BLaER1 treated with 17β-estradiol and CSF1 and Interleukin-3, amounts not matched to agents 10 nM and 100 nM (cell line): ENCODE results near the gene AJM1.
A peak's percentile ranks its signal among the peaks of the same experiment; 100 is the strongest.
"Not testable (repeated sequence)": the region's sequence is repeated elsewhere in the genome, so short reads cannot be mapped to it uniquely, and the experiment has no call there.

Experiments used
- H3K27ac ChIP-seq, 11 experiments: shearing (Covaris generic); formaldehyde crosslinking; 2 replicates each; pipeline ENCODE4 v1.8.1; 2022
- H3K27me3 ChIP-seq, 11 experiments: shearing (Covaris generic); formaldehyde crosslinking; 2 replicates each; pipeline ENCODE4 v1.8.1; 2022
- H3K36me3 ChIP-seq, 11 experiments: shearing (Covaris generic); formaldehyde crosslinking; 2 replicates each; pipeline ENCODE4 v1.8.1; 2022
- H3K4me1 ChIP-seq, 10 experiments: shearing (Covaris generic); formaldehyde crosslinking; 2 replicates each; pipeline ENCODE4 v1.8.1; 2022
- H3K4me2 ChIP-seq, 11 experiments: shearing (Covaris generic); formaldehyde crosslinking; 2 replicates each; pipeline ENCODE4 v1.8.1; 2022
- H3K4me3 ChIP-seq, 10 experiments: shearing (Covaris generic); formaldehyde crosslinking; 2 replicates each; pipeline ENCODE4 v1.8.1; 2022
- H3K9ac ChIP-seq, 11 experiments: shearing (Covaris generic); formaldehyde crosslinking; 2 replicates each; pipeline ENCODE4 v1.8.1; 2022
- H3K9me3 ChIP-seq, 11 experiments: shearing (Covaris generic); formaldehyde crosslinking; replicated peaks in 1 of 11; 2 replicates each; pipeline ENCODE4 v1.8.1; 2022
- H4K20me1 ChIP-seq, 11 experiments: shearing (Covaris generic); formaldehyde crosslinking; 2 replicates each; pipeline ENCODE4 v1.8.1; 2022
- Cebpa-rat ChIP-seq, 11 experiments: shearing (Covaris generic); IDR thresholded peaks; 2 replicates each; pipeline ENCODE4 v1.8.1; 2022

Gene AJM1

GRCh38 chr9:136799079-136799853 is 43.0 kb upstream of the AJM1 start:
- Histone ChIP-seq H3K4me1 (peaks cover 27 to 72% (median 60%) of the 10 kb centered on the region in 10 experiments), H3K9ac (peak overlapping the region in 6 of 11 experiments; percentile 1 to 66 (median 46); a peak in 8 of 22 replicates), H3K27me3 (peaks cover 0 to 23% (median 9%) of the 10 kb centered on the region in 11 experiments; a peak in 12 of 22 replicates), H3K36me3 (peaks cover 0 to 13% (median 4%) of the 10 kb centered on the region in 11 experiments; a peak in 8 of 22 replicates), H3K4me2 (peak overlapping the region; percentile 91 to 99 (median 97)), H3K4me3 (peak overlapping the region; percentile 44 to 67 (median 49); a peak in 18 of 20 replicates), H3K27ac (peak overlapping the region in 2 of 11 experiments; percentile 14 to 18; a peak in 2 of 22 replicates), H3K9me3 (no peaks in the 10 kb centered on the region), H4K20me1 (peaks cover 0 to 41% (median 7%) of the 10 kb centered on the region in 11 experiments; a peak in 11 of 22 replicates)
- TF ChIP-seq Cebpa-rat (IDR thresholded peaks at IDR 0.05) = no peak

GRCh38 chr9:136799854-136800657 is 42.2 kb upstream of the AJM1 start:
- Histone ChIP-seq H4K20me1 (peaks cover 0 to 33% (median 7%) of the 10 kb centered on the region in 11 experiments; a peak in 11 of 22 replicates), H3K4me1 (peaks cover 27 to 65% (median 57%) of the 10 kb centered on the region in 10 experiments), H3K9me3 (no peaks in the 10 kb centered on the region), H3K9ac (peak overlapping the region in 5 of 11 experiments; percentile 41 to 66 (median 53); a peak in 12 of 22 replicates), H3K27ac (peak overlapping the region in 2 of 11 experiments; percentile 14 to 18; a peak in 1 of 22 replicates), H3K36me3 (peaks cover 0 to 18% (median 9%) of the 10 kb centered on the region in 11 experiments; a peak in 12 of 22 replicates), H3K27me3 (peaks cover 0 to 23% (median 9%) of the 10 kb centered on the region in 11 experiments; a peak in 12 of 22 replicates), H3K4me3 (peak overlapping the region; percentile 44 to 67 (median 52)), H3K4me2 (peak overlapping the region; percentile 91 to 99 (median 97))
- TF ChIP-seq Cebpa-rat (IDR thresholded peaks at IDR 0.05) = no peak

- Histone ChIP-seq H3K27me3 (peaks cover 0 to 18% (median 9%) of the 10 kb centered on the region in 11 experiments; a peak in 12 of 22 replicates), H3K9me3 (no peaks in the 10 kb centered on the region), H3K9ac (peak overlapping the region in 1 of 11 experiments; percentile 35; a peak in 1 of 22 replicates), H3K4me1 (peaks cover 41 to 65% (median 55%) of the 10 kb centered on the region in 10 experiments), H3K4me3 (no peak overlapping the region), H3K36me3 (peaks cover 0 to 33% (median 18%) of the 10 kb centered on the region in 11 experiments; a peak in 13 of 22 replicates), H3K4me2 (peak overlapping the region in 9 of 11 experiments; percentile 91 to 99 (median 95); a peak in 6 of 22 replicates), H3K27ac (no peak overlapping the region), H4K20me1 (peaks cover 0 to 40% (median 7%) of the 10 kb centered on the region in 11 experiments; a peak in 11 of 22 replicates)
- no peak for TF ChIP-seq Cebpa-rat (IDR thresholded peaks at IDR 0.05)
Observed at GRCh38 chr9:136802321-136802720, 40.0 kb upstream of the AJM1 start.

GRCh38 chr9:136803009-136803550 is 39.2 kb upstream of the AJM1 start:
- not testable (repeated sequence) for H3K9me3 ChIP-seq

GRCh38 chr9:136803551-136804508 is 38.4 kb upstream of the AJM1 start:
- no peak overlapping the region for H3K27ac ChIP-seq

More at GRCh38 chr9:136803009-136803550, 39.2 kb upstream of the AJM1 start:
- not testable (repeated sequence) for H3K27ac ChIP-seq, H3K4me2 ChIP-seq, H3K4me3 ChIP-seq
- H3K36me3 ChIP-seq = peaks cover 0 to 33% (median 18%) of the 10 kb centered on the region in 11 experiments; a peak in 13 of 22 replicates
- H3K27me3 ChIP-seq = peaks cover 0 to 17% (median 9%) of the 10 kb centered on the region in 11 experiments; a peak in 12 of 22 replicates
- H3K9ac ChIP-seq = peak overlapping the region in 1 of 11 experiments; percentile 33; a peak in 1 of 22 replicates
- H3K4me1 ChIP-seq = peaks cover 41 to 61% (median 53%) of the 10 kb centered on the region in 10 experiments
- peaks cover 0 to 41% (median 7%) of the 10 kb centered on the region in 11 experiments; a peak in 12 of 22 replicates for H4K20me1 ChIP-seq

GRCh38 chr9:136804509-136805206 is 37.6 kb upstream of the AJM1 start:
- H3K27ac ChIP-seq = no peak overlapping the region
- H3K9ac ChIP-seq = peak overlapping the region in 3 of 11 experiments; percentile 16 to 37 (median 18); a peak in 2 of 22 replicates
- TF ChIP-seq Cebpa-rat (IDR thresholded peaks at IDR 0.05) = no peak

More at GRCh38 chr9:136803551-136804508, 38.4 kb upstream of the AJM1 start:
- H3K4me2 ChIP-seq = no peak overlapping the region
- H3K36me3 ChIP-seq = peaks cover 0 to 33% (median 18%) of the 10 kb centered on the region in 11 experiments; a peak in 13 of 22 replicates
- H3K27me3 ChIP-seq = peaks cover 0 to 15% (median 8%) of the 10 kb centered on the region in 11 experiments; a peak in 12 of 22 replicates
- no peak for TF ChIP-seq Cebpa-rat (IDR thresholded peaks at IDR 0.05)
- peaks cover 41 to 57% (median 49%) of the 10 kb centered on the region in 10 experiments for H3K4me1 ChIP-seq
- peak overlapping the region in 1 of 11 experiments; percentile 33; a peak in 1 of 22 replicates for H3K9ac ChIP-seq
- no peak overlapping the region for H3K4me3 ChIP-seq
- H4K20me1 ChIP-seq = peaks cover 0 to 47% (median 15%) of the 10 kb centered on the region in 11 experiments; a peak in 16 of 22 replicates
- H3K9me3 ChIP-seq = no peaks in the 10 kb centered on the region

More at GRCh38 chr9:136804509-136805206, 37.6 kb upstream of the AJM1 start:
- H3K4me2 ChIP-seq = no peak overlapping the region
- no peaks in the 10 kb centered on the region for H3K9me3 ChIP-seq
- H3K4me3 ChIP-seq = no peak overlapping the region
- peaks cover 44 to 57% (median 49%) of the 10 kb centered on the region in 10 experiments for H3K4me1 ChIP-seq
- H3K36me3 ChIP-seq = peaks cover 0 to 39% (median 24%) of the 10 kb centered on the region in 11 experiments; a peak in 16 of 22 replicates
- H3K27me3 ChIP-seq = peaks cover 0 to 7% (median under 1%) of the 10 kb centered on the region in 11 experiments; a peak in 9 of 22 replicates
- H4K20me1 ChIP-seq = peaks cover 1 to 47% (median 23%) of the 10 kb centered on the region in 11 experiments; a peak in 19 of 22 replicates
